WI38 (cell line): ENCODE measurements around the gene GCK.

Experiments
- H3K4me3 ChIP-seq: 2 replicates; pipeline ENCODE4 v1.5.1; 2011; ENCODE audit warnings: low read depth, mild to moderate bottlenecking, control low read depth, low read length
- CTCF ChIP-seq: IDR thresholded peaks from 2 replicates; pipeline ENCODE4 v1.5.1; 2012; ENCODE audit warnings: low read depth, mild to moderate bottlenecking, control low read depth, low read length

The GCK gene

GRCh38 chr7:44189286-44189992 lies at the start of gene GCK:
TSS of gene GCK (minus strand) at chr7:44189439. CDS start at chr7:44188953, 486 bp downstream.
- no peak for TF ChIP-seq CTCF
- H3K4me3 ChIP-seq: no peak within 1 kb of the TSS

- no peak for TF ChIP-seq CTCF
- H3K4me3 ChIP-seq: no peak overlapping the region
Observed at GRCh38 chr7:44238116-44238695, 49.0 kb upstream of the GCK start.

- TF ChIP-seq CTCF: no peak
- H3K4me3 ChIP-seq: no peak overlapping the region
Observed at GRCh38 chr7:44237696-44238095, 48.5 kb upstream of the GCK start.

- no peak for TF ChIP-seq CTCF
- no peak overlapping the region for H3K4me3 ChIP-seq
Observed at GRCh38 chr7:44236333-44236728, 47.1 kb upstream of the GCK start.

DNA sequence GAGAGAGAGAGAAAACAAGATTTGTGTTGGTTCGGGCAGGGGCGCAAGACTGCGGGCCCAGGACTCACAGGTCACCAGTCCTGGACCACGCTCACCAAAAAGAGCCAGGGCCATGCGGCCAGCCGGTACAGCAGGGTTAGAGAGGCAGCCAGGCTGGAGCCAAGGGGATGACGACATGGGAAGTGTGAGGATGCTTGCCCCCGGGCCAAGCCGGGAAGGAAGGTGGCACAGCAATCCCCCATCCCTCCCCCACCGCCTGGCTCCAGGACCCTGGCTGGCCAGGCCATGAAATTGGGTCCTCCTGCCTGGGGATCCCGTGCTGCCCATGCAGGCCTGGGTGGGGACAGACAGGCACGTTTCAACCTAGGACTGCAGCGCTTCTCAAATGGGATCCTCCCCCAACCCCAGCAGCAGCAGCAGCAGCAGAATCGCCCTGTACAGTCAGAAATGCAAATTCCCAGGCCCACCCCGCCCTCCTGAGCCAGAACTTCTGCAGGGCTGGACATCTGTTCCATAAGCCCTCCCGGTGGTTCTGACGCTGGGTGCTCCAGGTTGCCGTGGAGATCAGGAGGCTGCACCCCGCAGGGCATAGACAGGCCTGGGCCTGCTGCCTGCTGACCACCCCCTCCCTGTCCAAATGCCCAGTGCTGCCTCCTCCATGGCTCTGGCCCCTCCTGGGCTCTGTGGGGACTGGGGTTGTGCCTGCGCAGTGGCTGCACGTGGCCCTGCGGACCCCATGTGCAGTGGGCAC lies 46.5 kb upstream of the GCK start:
- no peak overlapping the region for H3K4me3 ChIP-seq
- TF ChIP-seq CTCF: no peak

DNA sequence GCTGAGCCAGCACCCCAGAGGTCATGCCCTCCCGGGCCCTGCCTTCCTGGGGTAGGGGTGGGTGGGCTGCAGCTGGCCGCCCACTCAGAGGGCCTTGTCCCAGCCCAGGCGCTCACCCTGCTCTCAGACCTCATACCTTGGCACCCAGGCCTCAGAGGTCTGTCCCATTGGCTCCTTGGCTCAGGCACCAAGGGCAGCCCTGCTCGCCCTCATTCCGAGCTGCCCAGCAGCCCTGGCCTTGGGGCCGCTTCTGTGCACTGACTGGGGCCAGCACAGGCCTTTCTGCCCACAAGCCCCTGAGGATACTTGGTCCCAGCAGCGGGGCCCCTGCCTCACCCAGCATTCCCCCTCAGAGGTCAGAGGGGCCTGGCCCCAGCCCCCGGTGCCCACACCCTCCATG lies 45.8 kb upstream of the GCK start:
- H3K4me3 ChIP-seq: no peak overlapping the region
- no peak for TF ChIP-seq CTCF
